HFF-Myc (cell line): Measurements from ENCODE around the gene PCDHB15.

Experiments used
- DNase-seq: peaks from one replicate; pipeline ENCODE4 v3.0.0-alpha.2; 2011; ENCODE audit warnings: low read depth; ENCODE audit errors: extremely low read depth
- H3K4me3 ChIP-seq: replicated peaks from 2 replicates; pipeline ENCODE4 v1.5.1; 2011; ENCODE audit warnings: low read depth, mild to moderate bottlenecking, control low read depth, low read length
- CTCF ChIP-seq: IDR thresholded peaks from 2 replicates; pipeline ENCODE4 v1.5.1; 2012; ENCODE audit warnings: mild to moderate bottlenecking, low read depth, low read length, control low read depth; ENCODE audit errors: missing control alignments

PCDHB15 gene

GRCh38 chr5:141250576-141250975 lies 5.4 kb downstream of the PCDHB15 start:
- no peak for DNase-seq
- H3K4me3 ChIP-seq = no peak overlapping the region
- no peak for TF ChIP-seq CTCF

DNA sequence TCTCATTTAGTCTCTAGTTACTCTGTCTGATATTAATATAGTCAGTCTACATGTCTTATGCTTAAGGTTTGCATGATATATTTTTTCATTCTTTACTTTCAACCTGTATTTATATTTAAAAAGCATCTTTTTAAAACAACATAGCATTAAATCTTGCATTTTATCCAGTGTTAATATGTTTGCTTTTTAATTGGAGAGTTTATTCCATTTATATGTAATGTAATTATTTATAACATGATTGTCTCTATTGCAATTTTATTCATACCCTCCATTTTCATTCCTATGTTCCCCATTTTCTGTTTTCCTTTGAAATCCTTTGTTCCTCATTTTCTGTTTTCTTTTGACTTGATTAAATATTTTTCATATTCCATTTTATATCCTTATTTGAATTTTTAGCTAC lies 13.3 kb downstream of the PCDHB15 start:
- no peak for TF ChIP-seq CTCF
- no peak for DNase-seq
- H3K4me3 ChIP-seq = no peak overlapping the region

DNA sequence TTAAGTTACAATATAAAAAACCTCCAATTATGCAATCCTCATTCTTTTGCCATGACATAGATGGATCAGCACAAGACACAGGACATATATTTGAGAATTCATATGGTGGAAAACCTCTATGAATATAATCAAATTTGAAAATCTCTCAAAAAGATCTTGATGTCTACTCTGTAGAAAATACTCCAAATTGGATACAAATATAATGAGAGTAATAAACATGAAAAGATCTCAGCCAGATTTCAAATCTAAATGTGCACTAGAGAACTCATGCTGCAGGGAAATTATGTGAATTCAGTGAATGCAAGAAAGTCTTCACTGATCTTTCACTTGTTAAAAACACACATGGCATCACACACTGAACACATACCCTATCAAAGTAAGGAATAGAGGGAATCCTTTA lies 13.8 kb downstream of the PCDHB15 start:
- H3K4me3 ChIP-seq = no peak overlapping the region
- no peak for DNase-seq
- TF ChIP-seq CTCF = no peak

- H3K4me3 ChIP-seq = no peak overlapping the region
- DNase-seq = no peak
- no peak for TF ChIP-seq CTCF
Measured at GRCh38 chr5:141260458-141261237, 15.5 kb downstream of the PCDHB15 start.

DNA sequence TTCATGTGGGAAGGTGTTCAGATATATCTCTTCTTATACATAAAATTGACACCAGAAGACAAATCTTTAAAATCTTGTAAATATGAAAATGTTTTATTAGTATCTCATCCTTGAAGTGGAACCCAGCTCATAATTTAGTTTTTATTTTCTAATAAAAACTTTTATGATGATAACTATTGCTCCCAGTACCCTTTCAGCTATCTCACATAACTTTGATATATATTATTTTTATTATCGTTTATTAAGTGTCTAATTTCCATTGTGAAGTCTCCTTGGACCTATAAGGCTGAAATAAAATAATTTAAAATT lies 16.0 kb downstream of the PCDHB15 start:
- no peak for DNase-seq
- H3K4me3 ChIP-seq = no peak overlapping the region

GRCh38 chr5:141269195-141269594 lies 24.0 kb downstream of the PCDHB15 start:
- H3K4me3 ChIP-seq = no peak overlapping the region
- no peak for DNase-seq
- TF ChIP-seq CTCF = no peak

More for the DNA sequence above, 16.0 kb downstream of the PCDHB15 start:
- no peak for TF ChIP-seq CTCF

DNA sequence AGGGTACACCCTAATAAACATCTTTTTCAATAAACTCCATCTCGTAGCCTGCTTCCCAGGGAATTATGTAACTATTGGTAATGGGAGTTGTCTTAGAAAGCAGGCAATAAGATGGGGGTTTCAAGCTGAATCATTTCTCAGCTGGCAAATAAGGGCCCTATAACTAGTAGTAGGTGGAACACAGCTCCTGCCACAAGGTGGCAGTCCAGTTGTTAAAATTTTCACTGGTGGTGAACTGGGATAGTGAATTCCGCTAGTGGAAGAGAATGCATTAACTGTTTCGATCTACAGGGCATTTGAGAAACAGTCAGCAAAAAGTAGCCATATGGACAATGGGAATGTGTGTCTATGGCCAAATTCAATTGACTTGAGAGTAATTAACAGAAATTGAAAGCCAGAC lies 27.7 kb downstream of the PCDHB15 start:
- H3K4me3 ChIP-seq = no peak overlapping the region
- no peak for DNase-seq
- no peak for TF ChIP-seq CTCF
